Upper lobe of left lung (tissue), 4 donors: ENCODE results near the gene GP2.

Experiments
- CTCF ChIP-seq, 6 experiments: fragments of 450-650 bp in 4 of 6; fragments of 200-600 bp in 2 of 6; sonication (generic) in 2 of 6; IDR thresholded peaks; one replicate each; pipeline ENCODE4 v1.5.1; 2016 to 2019; ENCODE audit warnings: antibody characterized with exemption in 6 of 6
- POLR2AphosphoS5 ChIP-seq, 2 donors: sonication (generic); formaldehyde crosslinking; IDR thresholded peaks; one replicate each; pipeline ENCODE4 v1.5.1; 2017; ENCODE audit warnings: antibody characterized with exemption in 2 of 2

- TF ChIP-seq CTCF (IDR thresholded peaks at IDR 0.05): no peak
- no peak for TF ChIP-seq POLR2AphosphoS5 (IDR thresholded peaks at IDR 0.05)
Measured at GRCh38 chr16:20313741-20314140, 13.6 kb downstream of the GP2 start.
